Breast epithelium (tissue), 3 donors: ENCODE results near the gene OR4D9.

Source experiments
- CTCF ChIP-seq, 3 donors: fragments of 450-650 bp; IDR thresholded peaks; one replicate each; pipeline ENCODE4 v1.5.1; 2016 to 2017; ENCODE audit warnings: antibody characterized with exemption in 3 of 3, mild to moderate bottlenecking in 3 of 3, moderate library complexity in 3 of 3
- POLR2A ChIP-seq: fragments of 450-650 bp; IDR thresholded peaks from one replicate; pipeline ENCODE4 v1.6.1; 2016; ENCODE audit warnings: antibody characterized with exemption, mild to moderate bottlenecking, moderate library complexity
- POLR2AphosphoS5 ChIP-seq, 3 donors: sonication (generic); formaldehyde crosslinking; IDR thresholded peaks; one replicate each; pipeline ENCODE4 v1.6.1; 2017; ENCODE audit warnings: antibody characterized with exemption in 3 of 3

DNA sequence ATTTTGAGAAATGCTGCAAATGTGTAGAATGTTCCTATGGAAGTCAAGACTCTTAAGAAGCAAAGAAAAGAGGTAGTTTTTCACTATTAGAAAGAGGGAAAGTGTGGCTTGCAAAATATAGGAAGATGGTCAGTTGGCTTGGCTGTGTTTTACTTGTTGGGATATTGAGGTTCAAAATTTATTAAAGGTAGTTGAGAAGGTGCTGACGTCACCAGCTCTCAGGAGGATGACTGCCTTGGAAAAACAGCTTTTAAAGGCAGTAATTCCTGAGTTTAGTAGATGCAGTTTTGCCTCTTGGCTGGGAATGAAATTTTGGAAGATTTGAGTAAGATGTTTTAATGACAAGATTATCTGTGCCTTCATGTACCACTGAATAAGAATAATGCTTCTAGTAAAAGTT, 336 bp downstream of the OR4D9 start:
- TF ChIP-seq CTCF (IDR thresholded peaks at IDR 0.05) = no peak
- TF ChIP-seq POLR2A = no peak
- no peak for TF ChIP-seq POLR2AphosphoS5 (IDR thresholded peaks at IDR 0.05)
